ENCODE measurements around the gene LPAR5.

Gene LPAR5

GRCh38 chr12:6607751-6608591 is 27.8 kb downstream of the LPAR5 start:
- DNase-seq (ENCODE audit: low spot score) (no peak), ATAC-seq (ENCODE audit: low read depth) (peak; percentile 54)
- H3K4me1 ChIP-seq (ENCODE audit: insufficient read depth, poor library complexity, severe bottlenecking) = peaks cover 38% of the 10 kb centered on the region
- peak overlapping the region; percentile 79 for H3K27ac ChIP-seq (ENCODE audit: poor library complexity, severe bottlenecking)
- H3K36me3 ChIP-seq (ENCODE audit: low read depth) = peaks cover 29% of the 10 kb centered on the region
- no peaks in the 10 kb centered on the region for H3K27me3 ChIP-seq (ENCODE audit: insufficient read depth, poor library complexity, severe bottlenecking)
- no peak for TF ChIP-seq CTCF (IDR thresholded peaks at IDR 0.05; ENCODE audit: poor library complexity, severe bottlenecking)
- H3K4me3 ChIP-seq (ENCODE audit: severe bottlenecking) = no peak overlapping the region
- no peaks in the 10 kb centered on the region for H3K9me3 ChIP-seq (ENCODE audit: severe bottlenecking)

- ATAC-seq (ENCODE audit: low read depth) = peak; percentile 28
- H3K27ac ChIP-seq (ENCODE audit: poor library complexity, severe bottlenecking) = peak overlapping the region; percentile 79
- no peaks in the 10 kb centered on the region for H3K9me3 ChIP-seq (ENCODE audit: severe bottlenecking)
- no peak for TF ChIP-seq CTCF (IDR thresholded peaks at IDR 0.05; ENCODE audit: poor library complexity, severe bottlenecking)
- peaks cover 43% of the 10 kb centered on the region for H3K36me3 ChIP-seq (ENCODE audit: low read depth)
- DNase-seq (ENCODE audit: low spot score) = no peak
- no peaks in the 10 kb centered on the region for H3K27me3 ChIP-seq (ENCODE audit: insufficient read depth, poor library complexity, severe bottlenecking)
- H3K4me3 ChIP-seq (ENCODE audit: severe bottlenecking) = peak overlapping the region; percentile 63
- peaks cover 30% of the 10 kb centered on the region for H3K4me1 ChIP-seq (ENCODE audit: insufficient read depth, poor library complexity, severe bottlenecking)
Observed at GRCh38 chr12:6606331-6607131, 29.2 kb downstream of the LPAR5 start.

- no peaks in the 10 kb centered on the region for H3K9me3 ChIP-seq (ENCODE audit: severe bottlenecking)
- peak overlapping the region; percentile 79 for H3K27ac ChIP-seq (ENCODE audit: poor library complexity, severe bottlenecking)
- H3K27me3 ChIP-seq (ENCODE audit: insufficient read depth, poor library complexity, severe bottlenecking) = no peaks in the 10 kb centered on the region
- H3K36me3 ChIP-seq (ENCODE audit: low read depth) = peaks cover 52% of the 10 kb centered on the region
- peak overlapping the region; percentile 63 for H3K4me3 ChIP-seq (ENCODE audit: severe bottlenecking)
- ATAC-seq (ENCODE audit: low read depth) (peak; percentile 32), DNase-seq (ENCODE audit: low spot score) (no peak)
- no peak for TF ChIP-seq CTCF (IDR thresholded peaks at IDR 0.05; ENCODE audit: poor library complexity, severe bottlenecking)
- peaks cover 30% of the 10 kb centered on the region for H3K4me1 ChIP-seq (ENCODE audit: insufficient read depth, poor library complexity, severe bottlenecking)
Observed at GRCh38 chr12:6605421-6606330, 30.1 kb downstream of the LPAR5 start.

- peaks cover 64% of the 10 kb centered on the region for H3K36me3 ChIP-seq (ENCODE audit: low read depth)
- no peak for ATAC-seq (ENCODE audit: low read depth)
- H3K4me3 ChIP-seq (ENCODE audit: severe bottlenecking) = no peak overlapping the region
- DNase-seq (ENCODE audit: low spot score) = no peak
- H3K4me1 ChIP-seq (ENCODE audit: insufficient read depth, poor library complexity, severe bottlenecking) = peaks cover 30% of the 10 kb centered on the region
- no peaks in the 10 kb centered on the region for H3K27me3 ChIP-seq (ENCODE audit: insufficient read depth, poor library complexity, severe bottlenecking)
- TF ChIP-seq CTCF (IDR thresholded peaks at IDR 0.05; ENCODE audit: poor library complexity, severe bottlenecking) = no peak
- no peak overlapping the region for H3K27ac ChIP-seq (ENCODE audit: poor library complexity, severe bottlenecking)
- no peaks in the 10 kb centered on the region for H3K9me3 ChIP-seq (ENCODE audit: severe bottlenecking)
Observed at GRCh38 chr12:6604259-6605029, 31.3 kb downstream of the LPAR5 start.

All from RWPE2 (cell line).